ENCODE data around the gene PTPRA. TPM values are rescaled to one million over a fixed set of nuclear protein-coding genes. Genes with fewer than 3 reads are reported as not detected.

PTPRA gene
- total RNA-seq, 6 experiments from 2014 or later = 15.7 to 22.1 (median 18.6) TPM

DNA sequence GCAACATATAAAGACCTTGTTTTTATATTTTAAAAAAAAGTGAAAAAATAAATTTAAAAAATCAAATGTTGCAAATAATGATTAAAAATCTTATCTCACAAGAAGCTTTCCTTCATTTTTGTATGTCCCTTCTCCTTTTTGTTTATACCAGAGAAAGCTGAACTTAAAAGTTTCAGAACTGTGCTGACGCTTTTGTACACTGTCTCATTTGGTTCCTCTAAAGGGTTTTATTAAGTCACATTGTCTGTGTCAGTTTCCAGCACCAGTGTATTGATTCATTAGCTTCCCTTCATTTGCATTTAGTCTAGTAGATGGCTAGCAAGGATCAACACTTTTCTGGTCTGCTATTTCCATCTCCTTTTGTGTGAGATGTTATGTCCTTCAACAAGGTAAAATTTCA lies 39.5 kb upstream of the PTPRA start:
- no peaks in the 10 kb centered on the region for H3K36me3 ChIP-seq
- DNase-seq (no peak), ATAC-seq (no peak)
- H3K9me3 ChIP-seq = no peaks in the 10 kb centered on the region
- no peak for TF ChIP-seq POLR2A (IDR thresholded peaks at IDR 0.05)
- no peak for TF ChIP-seq CTCF (IDR thresholded peaks at IDR 0.05)
- H3K27me3 ChIP-seq = no peaks in the 10 kb centered on the region
- no peak overlapping the region for H3K4me3 ChIP-seq
- WGBS (ENCODE audit: insufficient coverage, low coverage, low lambda C conversion rate, missing lambda C conversion rate) = 77% methylated on average over 1 of the region's 1 CpG
- no peaks in the 10 kb centered on the region for H3K4me1 ChIP-seq
- intact Hi-C loops (cut with DNase I) = no loop called here
- H3K27ac ChIP-seq = no peak overlapping the region

DNA sequence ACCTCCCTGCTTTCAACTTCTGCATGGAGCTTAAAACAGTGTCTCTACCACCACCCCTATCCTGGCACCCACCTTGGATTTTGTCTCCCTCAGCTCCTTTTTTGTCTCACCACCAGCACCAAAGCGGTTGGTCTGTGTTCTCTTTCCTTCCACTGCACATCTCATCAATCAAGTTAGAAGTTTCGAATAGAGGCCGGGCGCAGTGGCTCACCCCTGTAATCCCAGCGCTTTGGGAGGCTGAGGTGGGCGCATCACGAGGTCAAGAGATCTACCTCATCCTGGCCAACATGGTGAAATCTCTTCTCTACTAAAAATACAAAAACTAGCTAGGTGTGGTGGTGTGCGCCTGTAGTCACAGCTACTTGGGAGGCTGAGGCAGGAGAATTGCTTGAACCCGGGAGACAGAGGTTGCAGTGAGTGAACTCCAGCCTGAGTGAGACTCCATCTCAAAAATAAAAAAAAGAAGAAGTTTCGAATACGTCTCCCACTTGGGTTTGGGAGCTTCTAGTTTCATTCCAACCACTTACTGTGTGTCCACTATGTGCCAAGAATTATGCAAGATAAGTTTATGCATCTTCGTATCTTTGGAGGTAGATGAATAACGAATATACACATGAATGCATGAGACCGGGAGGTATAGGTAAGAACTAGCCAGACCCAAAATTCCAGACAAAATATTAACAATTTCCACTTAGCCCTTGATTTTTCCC lies 38.7 kb upstream of the PTPRA start:
- Histone ChIP-seq H3K4me3 (no peak overlapping the region), H3K4me1 (peaks cover 0 to 2% (median under 1%) of the 10 kb centered on the region in 4 donors), H3K27me3 (no peaks in the 10 kb centered on the region), H3K27ac (no peak overlapping the region), H3K9me3 (no peaks in the 10 kb centered on the region), H3K36me3 (no peaks in the 10 kb centered on the region)
- ATAC-seq = no peak
- TF ChIP-seq POLR2A (IDR thresholded peaks at IDR 0.05) (no peak), CTCF (IDR thresholded peaks at IDR 0.05) (no peak)
- 87% methylated on average over 13 of the region's 14 CpGs for WGBS (ENCODE audit: insufficient coverage, low coverage, low lambda C conversion rate, missing lambda C conversion rate)
- no peak for DNase-seq
- intact Hi-C loops (cut with DNase I) = no loop called here

DNA sequence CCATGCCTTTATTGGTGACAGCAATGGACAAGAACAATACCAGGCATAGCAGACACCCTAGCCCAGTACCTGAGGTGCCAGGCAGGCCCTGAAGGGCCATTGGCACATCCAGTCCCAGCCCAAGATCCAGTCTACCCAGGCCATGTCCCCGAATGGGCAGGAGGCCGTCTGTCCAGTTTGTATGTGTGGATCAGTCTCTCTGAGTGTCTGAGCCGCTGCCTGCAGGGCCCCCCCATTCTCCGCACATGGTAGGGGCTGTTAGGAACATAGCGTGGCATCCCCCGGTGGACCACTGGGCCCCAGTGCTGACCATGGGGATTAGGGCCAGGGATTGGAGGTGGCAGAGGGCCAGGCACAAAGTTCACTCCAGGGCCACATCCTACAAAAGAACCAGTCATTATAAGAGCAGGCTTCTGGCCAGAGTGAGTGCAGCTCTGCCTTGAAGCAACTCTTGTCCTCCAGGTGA lies 37.9 kb upstream of the PTPRA start:
- no peak overlapping the region for H3K27ac ChIP-seq
- no peaks in the 10 kb centered on the region for H3K27me3 ChIP-seq
- no CpG with 5 or more reads among the region's 6 CpGs for WGBS (ENCODE audit: insufficient coverage, low coverage, low lambda C conversion rate, missing lambda C conversion rate)
- no peak overlapping the region for H3K4me3 ChIP-seq
- intact Hi-C loops (cut with DNase I) = no loop called here
- no peak for DNase-seq
- H3K36me3 ChIP-seq = no peaks in the 10 kb centered on the region
- peaks cover 0 to 8% (median 2%) of the 10 kb centered on the region in 4 donors for H3K4me1 ChIP-seq
- H3K9me3 ChIP-seq = no peaks in the 10 kb centered on the region
- no peak for ATAC-seq
- TF ChIP-seq POLR2A (IDR thresholded peaks at IDR 0.05) (no peak), CTCF (IDR thresholded peaks at IDR 0.05) (no peak)

- no peak for DNase-seq
- H3K27me3 ChIP-seq = no peaks in the 10 kb centered on the region
- no peak overlapping the region for H3K4me3 ChIP-seq
- H3K36me3 ChIP-seq = no peaks in the 10 kb centered on the region
- 93% methylated on average over 4 of the region's 5 CpGs for WGBS (ENCODE audit: insufficient coverage, low coverage, low lambda C conversion rate, missing lambda C conversion rate)
- no peak overlapping the region for H3K27ac ChIP-seq
- intact Hi-C loops (cut with DNase I) = no loop called here
- no peak for ATAC-seq
- H3K9me3 ChIP-seq = no peaks in the 10 kb centered on the region
- TF ChIP-seq POLR2A (IDR thresholded peaks at IDR 0.05) = no peak
- no peak for TF ChIP-seq CTCF (IDR thresholded peaks at IDR 0.05)
- peaks cover 0 to 8% (median 2%) of the 10 kb centered on the region in 4 donors for H3K4me1 ChIP-seq
Measured at GRCh38 chr20:2836035-2836434, 37.2 kb upstream of the PTPRA start.

Data from right lobe of liver (tissue), 6 donors.